ENCODE results near the gene BTBD9. TPM values are rescaled to one million over a fixed set of nuclear protein-coding genes. Genes with fewer than 3 reads are reported as not detected.
A peak's percentile ranks its signal among the peaks of the same experiment; 100 is the strongest.

BTBD9 gene
- total RNA-seq, 2 donors from 2014 or later: 15.3 to 23.6 TPM

GRCh38 chr6:38170666-38171355 is 468.9 kb downstream of the BTBD9 start:
- H3K9me3 ChIP-seq: no peaks in the 10 kb centered on the region
- H3K27ac ChIP-seq: no peak overlapping the region
- DNase-seq: no peak
- H3K27me3 ChIP-seq: no peaks in the 10 kb centered on the region
- H3K9ac ChIP-seq (ENCODE audit: low read depth in 2 of 2, low read length in 2 of 2): no peak overlapping the region
- no peaks in the 10 kb centered on the region for H3K36me3 ChIP-seq
- TF ChIP-seq CTCF (IDR thresholded peaks at IDR 0.05): no peak
- peaks cover 9% of the 10 kb centered on the region for H3K4me1 ChIP-seq
- H3K4me3 ChIP-seq: no peak overlapping the region
- intact Hi-C loops (cut with DNase I): no loop called here

GRCh38 chr6:38169977-38170526 is 469.7 kb downstream of the BTBD9 start:
- peaks cover 9% of the 10 kb centered on the region for H3K4me1 ChIP-seq
- no peak overlapping the region for H3K27ac ChIP-seq
- no peak overlapping the region for H3K4me3 ChIP-seq
- no peak overlapping the region for H3K9ac ChIP-seq (ENCODE audit: low read depth in 2 of 2, low read length in 2 of 2)
- intact Hi-C loops (cut with DNase I): no loop called here
- DNase-seq: peak; percentile 72
- H3K36me3 ChIP-seq: no peaks in the 10 kb centered on the region
- H3K27me3 ChIP-seq: no peaks in the 10 kb centered on the region
- TF ChIP-seq CTCF (IDR thresholded peaks at IDR 0.05): no peak
- no peaks in the 10 kb centered on the region for H3K9me3 ChIP-seq

- DNase-seq: no peak
- no peaks in the 10 kb centered on the region for H3K9me3 ChIP-seq
- peaks cover 9% of the 10 kb centered on the region for H3K4me1 ChIP-seq
- no peak overlapping the region for H3K4me3 ChIP-seq
- H3K27ac ChIP-seq: no peak overlapping the region
- no peaks in the 10 kb centered on the region for H3K27me3 ChIP-seq
- H3K36me3 ChIP-seq: no peaks in the 10 kb centered on the region
- peak overlapping the region in 1 of 2 donors; percentile 9 for H3K9ac ChIP-seq (ENCODE audit: low read depth in 2 of 2, low read length in 2 of 2)
- intact Hi-C loops (cut with DNase I): no loop called here
- TF ChIP-seq CTCF (IDR thresholded peaks at IDR 0.05): no peak
Measured at GRCh38 chr6:38169221-38169976, 470.3 kb downstream of the BTBD9 start.

GRCh38 chr6:38168699-38169098 is 471.0 kb downstream of the BTBD9 start:
- intact Hi-C loops (cut with DNase I): no loop called here
- Histone ChIP-seq H3K9me3 (no peaks in the 10 kb centered on the region), H3K4me3 (no peak overlapping the region), H3K27me3 (no peaks in the 10 kb centered on the region), H3K9ac (ENCODE audit: low read depth in 2 of 2, low read length in 2 of 2) (no peak overlapping the region), H3K4me1 (peaks cover 9% of the 10 kb centered on the region), H3K36me3 (no peaks in the 10 kb centered on the region), H3K27ac (no peak overlapping the region)
- no peak for DNase-seq
- TF ChIP-seq CTCF (IDR thresholded peaks at IDR 0.05): no peak

- no peak for TF ChIP-seq CTCF (IDR thresholded peaks at IDR 0.05)
- no peaks in the 10 kb centered on the region for H3K27me3 ChIP-seq
- no peak overlapping the region for H3K9ac ChIP-seq (ENCODE audit: low read depth in 2 of 2, low read length in 2 of 2)
- H3K4me3 ChIP-seq: no peak overlapping the region
- no peaks in the 10 kb centered on the region for H3K36me3 ChIP-seq
- no peaks in the 10 kb centered on the region for H3K9me3 ChIP-seq
- no peak for DNase-seq
- intact Hi-C loops (cut with DNase I): no loop called here
- no peak overlapping the region for H3K27ac ChIP-seq
- peaks cover 9% of the 10 kb centered on the region for H3K4me1 ChIP-seq
Measured at GRCh38 chr6:38168126-38168525, 471.6 kb downstream of the BTBD9 start.

All from colonic mucosa (tissue), 4 donors.